Ovary (tissue), 3 donors: Measurements from ENCODE around the gene NDUFC1.

ENCODE experiments used
- CTCF ChIP-seq, 3 donors: fragments of 450-650 bp in 2 of 3; fragments of 200-600 bp in 1 of 3; IDR thresholded peaks; one replicate each; pipeline versions ENCODE4 v1.5.1 to v1.8.0; 2016 to 2022; ENCODE audit warnings: antibody characterized with exemption in 3 of 3, mild to moderate bottlenecking in 1 of 3
- EP300 ChIP-seq: sonication (generic); formaldehyde crosslinking; IDR thresholded peaks from one replicate; pipeline ENCODE4 v1.6.1; 2017; ENCODE audit warnings: antibody characterized with exemption
- POLR2A ChIP-seq: fragments of 450-650 bp; IDR thresholded peaks from one replicate; pipeline ENCODE4 v1.6.1; 2017; ENCODE audit warnings: antibody characterized with exemption, mild to moderate bottlenecking, moderate library complexity
- donor health status: DM: no; HTN: no; CAD: no.

- TF ChIP-seq CTCF (IDR thresholded peaks at IDR 0.05) (no peak), POLR2A (no peak), EP300 (no peak)
Observed at GRCh38 chr4:139282721-139283075, 19.6 kb downstream of the NDUFC1 start.
